ENCODE data around the gene ERBB2.
"Not testable (repeated sequence)": the region's sequence is repeated elsewhere in the genome, so short reads cannot be mapped to it uniquely, and the experiment has no call there.

ERBB2 gene

DNA sequence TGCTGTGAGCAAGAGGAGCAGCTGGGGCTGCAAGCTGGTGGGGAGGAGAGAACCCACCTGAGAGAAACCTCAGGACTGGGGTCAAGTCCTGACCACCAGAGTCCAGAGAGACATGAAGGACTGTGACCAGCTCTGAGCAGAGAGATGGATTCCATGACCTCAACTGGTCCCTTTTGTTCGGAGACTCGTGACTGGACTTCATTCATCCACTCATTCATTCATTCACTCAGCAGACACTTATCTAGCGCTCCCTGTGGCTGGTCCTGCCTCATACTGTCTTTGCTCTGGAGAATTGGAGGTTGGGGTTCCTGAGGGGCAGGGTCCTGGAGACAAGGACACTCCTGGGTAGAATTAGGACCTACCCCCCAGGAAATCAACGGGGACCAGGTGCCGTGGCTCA is 4.0 kb downstream of the ERBB2 start:
- no peak for DNase-seq (ENCODE audit: low read depth in 2 of 2)

DNA sequence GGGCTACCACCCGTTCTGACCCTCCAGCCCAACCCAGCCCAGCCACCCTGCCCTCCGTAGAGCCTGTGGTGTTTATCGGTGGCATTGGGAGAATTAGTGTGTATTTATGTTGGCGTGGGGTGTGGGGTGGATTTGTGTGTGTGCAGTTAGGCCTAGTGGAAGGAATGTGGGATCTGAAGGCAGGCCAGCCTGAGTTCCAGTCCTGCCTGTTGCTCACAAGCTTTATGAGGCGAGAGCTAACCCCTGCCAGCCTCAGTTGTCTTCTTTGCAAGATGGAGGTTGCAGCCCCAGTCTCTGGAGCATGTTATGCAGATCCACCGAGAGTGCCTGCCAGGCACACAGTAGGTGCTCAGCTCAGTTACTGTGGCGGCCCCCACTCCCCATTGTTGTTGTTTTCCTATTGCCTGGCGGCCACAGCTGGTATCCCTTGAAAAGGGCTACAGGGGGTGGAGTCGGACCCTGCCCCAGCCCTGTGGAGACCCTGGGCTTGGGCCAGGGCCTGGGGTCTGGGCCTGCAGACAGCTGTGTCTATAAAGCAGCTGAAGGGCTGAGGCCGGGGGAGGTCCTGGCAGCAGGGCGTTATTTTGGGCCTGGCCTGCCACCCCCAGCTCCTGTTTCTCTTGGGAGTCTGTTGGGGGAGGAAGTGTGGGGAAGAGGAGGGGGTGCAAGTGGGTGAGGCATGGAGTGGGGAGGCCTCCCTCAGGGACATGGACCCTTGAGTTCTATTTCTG is 5.1 kb downstream of the ERBB2 start:
- DNase-seq (ENCODE audit: low read depth in 2 of 2): no peak

DNA sequence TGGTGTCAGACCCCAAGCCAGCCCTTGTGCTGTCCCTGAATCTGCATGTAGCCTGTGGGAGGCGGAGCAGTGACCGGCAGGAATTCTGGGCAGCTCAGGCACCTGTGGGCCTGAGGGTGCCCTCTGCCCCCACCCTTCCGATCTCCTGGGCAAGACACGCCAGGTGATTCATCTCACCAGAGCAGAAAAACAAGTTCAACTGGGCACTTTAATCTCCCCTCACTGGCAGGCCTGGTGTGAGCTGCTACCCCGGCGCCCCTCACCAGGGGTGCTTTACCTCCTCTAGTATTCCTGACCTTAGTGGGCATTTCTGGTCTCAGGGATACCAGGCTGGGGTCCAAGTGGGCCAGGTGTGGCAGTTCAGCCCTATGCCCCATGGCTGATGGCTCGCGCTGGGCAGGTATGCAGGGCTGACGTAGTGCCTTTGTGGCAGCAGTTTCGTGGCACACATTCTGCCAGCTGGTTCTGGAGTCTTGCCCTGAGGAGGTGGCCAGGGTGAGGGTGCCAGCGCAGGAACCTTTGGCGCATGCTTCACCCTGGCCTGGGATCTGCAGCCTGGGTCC is 6.0 kb downstream of the ERBB2 start:
- no peak for DNase-seq (ENCODE audit: low read depth in 2 of 2)

DNA sequence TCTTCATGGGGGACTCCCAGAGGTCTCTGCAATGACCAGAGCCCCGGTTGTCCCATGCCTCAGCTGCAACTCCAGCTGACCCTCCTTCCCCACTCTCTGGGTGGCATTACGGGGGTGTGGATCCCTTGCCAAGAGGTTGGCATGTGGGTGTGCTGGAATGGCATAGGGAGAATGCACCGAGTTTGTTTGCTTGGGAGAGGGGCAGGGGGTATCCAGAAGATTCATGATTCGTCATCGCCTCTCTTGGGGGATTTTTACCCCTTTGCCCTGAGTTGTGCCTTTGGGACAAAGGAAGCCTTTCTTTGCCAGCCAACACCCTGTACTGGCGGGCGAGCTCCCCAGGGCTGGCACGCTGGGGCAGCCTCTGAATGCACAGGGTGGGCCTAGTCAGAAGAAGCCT is 6.5 kb downstream of the ERBB2 start:
- no peak for DNase-seq (ENCODE audit: low read depth in 2 of 2)

DNA sequence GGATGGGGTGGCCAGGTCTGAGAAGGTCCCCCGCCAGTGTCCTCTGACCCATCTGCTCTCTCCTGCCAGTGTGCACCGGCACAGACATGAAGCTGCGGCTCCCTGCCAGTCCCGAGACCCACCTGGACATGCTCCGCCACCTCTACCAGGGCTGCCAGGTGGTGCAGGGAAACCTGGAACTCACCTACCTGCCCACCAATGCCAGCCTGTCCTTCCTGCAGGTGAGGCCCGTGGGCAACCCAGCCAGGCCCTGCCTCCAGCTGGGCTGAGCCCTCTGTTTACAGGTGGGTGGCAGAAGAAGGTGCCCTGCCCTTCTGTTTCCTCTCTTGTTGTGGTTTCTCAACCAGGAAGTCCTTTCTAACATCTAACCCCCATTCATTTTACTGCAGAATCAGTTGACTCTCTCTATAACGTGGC is 7.1 kb downstream of the ERBB2 start:
- no peak for DNase-seq (ENCODE audit: low read depth in 2 of 2)

DNA sequence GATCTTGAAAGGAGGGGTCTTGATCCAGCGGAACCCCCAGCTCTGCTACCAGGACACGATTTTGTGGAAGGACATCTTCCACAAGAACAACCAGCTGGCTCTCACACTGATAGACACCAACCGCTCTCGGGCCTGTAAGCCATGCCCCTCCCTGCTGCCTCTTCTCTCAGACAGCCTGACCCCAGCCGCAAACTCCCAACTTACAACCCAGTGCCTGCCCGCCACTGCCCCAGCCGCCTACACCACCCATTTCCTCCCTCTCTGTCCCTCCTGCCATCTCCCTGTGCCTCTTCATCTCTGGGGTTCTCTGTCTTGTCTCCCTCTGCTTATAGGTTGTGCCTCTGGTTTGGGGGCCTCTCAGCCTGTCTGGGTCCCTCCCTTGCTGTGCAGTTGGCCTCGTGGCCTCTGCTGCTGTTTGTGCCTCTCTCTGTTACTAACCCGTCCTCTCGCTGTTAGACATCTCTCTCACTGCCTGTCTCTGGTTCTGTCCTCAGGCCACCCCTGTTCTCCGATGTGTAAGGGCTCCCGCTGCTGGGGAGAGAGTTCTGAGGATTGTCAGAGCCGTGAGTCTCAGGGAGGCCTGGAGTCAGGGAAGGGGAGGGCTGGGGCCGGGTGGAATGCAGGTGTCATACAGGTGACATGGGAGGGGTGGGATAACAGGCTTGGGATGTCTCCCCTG is 9.6 kb downstream of the ERBB2 start:
- DNase-seq (ENCODE audit: low read depth in 2 of 2): no peak

DNA sequence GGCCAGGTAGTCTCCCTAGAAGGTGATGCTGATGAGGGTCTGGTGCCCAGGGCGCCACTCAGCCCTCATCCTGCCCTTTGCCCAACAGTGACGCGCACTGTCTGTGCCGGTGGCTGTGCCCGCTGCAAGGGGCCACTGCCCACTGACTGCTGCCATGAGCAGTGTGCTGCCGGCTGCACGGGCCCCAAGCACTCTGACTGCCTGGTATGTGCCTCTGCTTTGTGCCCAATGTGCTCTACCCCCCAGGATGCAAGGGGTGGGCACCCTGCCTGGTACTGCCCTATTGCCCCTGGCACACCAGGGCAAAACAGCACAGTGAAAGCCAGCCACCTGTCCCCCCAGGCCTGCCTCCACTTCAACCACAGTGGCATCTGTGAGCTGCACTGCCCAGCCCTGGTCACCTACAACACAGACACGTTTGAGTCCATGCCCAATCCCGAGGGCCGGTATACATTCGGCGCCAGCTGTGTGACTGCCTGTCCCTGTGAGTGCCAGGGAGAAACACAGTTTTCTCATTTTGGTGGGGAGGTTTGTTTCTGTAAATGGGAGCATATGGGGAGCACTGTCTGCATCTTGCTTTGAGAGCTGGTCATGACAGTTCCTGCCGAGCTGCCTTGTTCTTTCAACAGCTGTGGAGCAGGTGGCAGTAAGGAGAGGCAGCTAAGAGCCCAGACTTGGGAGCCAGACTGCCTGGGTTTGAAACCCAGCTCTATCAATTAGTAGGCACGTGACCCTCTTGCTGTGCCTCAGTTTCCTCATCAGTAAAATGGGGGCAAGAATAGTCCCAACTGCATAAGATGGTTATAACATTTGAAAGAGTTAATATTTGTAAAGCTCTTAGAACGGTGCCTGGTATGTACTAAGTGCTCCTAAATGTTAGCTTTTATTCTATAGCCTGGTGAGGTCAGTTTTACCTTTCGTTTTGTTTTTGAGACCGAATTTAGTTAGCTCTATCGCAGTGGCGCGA is 10.4 kb downstream of the ERBB2 start:
- no peak for DNase-seq (ENCODE audit: low read depth in 2 of 2)

DNA sequence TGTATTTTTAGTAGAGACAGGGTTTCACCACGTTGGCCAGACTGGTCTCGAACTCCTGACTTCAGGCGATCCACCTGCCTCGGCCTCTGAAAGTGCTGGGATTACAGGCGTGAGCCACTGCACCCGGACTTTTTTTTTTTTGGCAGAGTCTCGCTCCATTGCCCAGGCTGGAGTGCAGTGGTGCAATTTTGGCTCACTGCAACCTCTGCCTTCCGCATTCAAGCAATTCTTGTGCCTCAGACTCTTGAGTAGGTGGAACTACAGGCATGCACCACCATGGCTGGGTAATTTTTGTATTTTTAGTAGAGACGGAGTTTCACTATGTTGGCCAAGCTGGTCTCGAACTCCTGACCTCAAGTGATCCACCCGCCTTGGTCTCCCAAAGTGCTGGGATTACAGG is 11.2 kb downstream of the ERBB2 start:
- not testable (repeated sequence) for DNase-seq (ENCODE audit: low read depth in 2 of 2)

DNA sequence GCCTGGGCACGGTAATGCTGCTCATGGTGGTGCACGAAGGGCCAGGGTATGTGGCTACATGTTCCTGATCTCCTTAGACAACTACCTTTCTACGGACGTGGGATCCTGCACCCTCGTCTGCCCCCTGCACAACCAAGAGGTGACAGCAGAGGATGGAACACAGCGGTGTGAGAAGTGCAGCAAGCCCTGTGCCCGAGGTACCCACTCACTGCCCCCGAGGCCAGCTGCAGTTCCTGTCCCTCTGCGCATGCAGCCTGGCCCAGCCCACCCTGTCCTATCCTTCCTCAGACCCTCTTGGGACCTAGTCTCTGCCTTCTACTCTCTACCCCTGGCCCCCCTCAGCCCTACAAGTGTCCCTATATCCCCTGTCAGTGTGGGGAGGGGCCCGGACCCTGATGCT is 12.0 kb downstream of the ERBB2 start:
- DNase-seq (ENCODE audit: low read depth in 2 of 2): no peak

DNA sequence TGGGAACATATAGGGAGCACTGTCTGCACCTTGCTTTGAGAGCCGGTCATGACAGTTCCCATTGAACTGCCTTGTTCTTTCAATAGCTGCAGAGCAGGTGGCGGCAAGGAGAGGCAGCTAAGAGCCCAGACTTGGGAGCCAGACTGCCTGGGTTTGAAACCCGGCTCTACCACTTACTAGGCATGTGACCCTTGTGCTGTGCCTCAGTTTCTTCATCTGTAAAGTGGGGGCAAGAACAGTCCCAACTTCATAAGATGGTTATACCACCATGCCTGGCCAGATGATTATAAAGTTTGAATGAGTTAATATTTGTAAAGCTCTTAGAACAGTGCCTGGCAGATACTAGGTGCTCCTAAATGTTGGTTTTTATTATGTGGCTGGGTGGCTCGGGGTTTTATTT is 14.4 kb downstream of the ERBB2 start:
- no peak for DNase-seq (ENCODE audit: low read depth in 2 of 2)

DNA sequence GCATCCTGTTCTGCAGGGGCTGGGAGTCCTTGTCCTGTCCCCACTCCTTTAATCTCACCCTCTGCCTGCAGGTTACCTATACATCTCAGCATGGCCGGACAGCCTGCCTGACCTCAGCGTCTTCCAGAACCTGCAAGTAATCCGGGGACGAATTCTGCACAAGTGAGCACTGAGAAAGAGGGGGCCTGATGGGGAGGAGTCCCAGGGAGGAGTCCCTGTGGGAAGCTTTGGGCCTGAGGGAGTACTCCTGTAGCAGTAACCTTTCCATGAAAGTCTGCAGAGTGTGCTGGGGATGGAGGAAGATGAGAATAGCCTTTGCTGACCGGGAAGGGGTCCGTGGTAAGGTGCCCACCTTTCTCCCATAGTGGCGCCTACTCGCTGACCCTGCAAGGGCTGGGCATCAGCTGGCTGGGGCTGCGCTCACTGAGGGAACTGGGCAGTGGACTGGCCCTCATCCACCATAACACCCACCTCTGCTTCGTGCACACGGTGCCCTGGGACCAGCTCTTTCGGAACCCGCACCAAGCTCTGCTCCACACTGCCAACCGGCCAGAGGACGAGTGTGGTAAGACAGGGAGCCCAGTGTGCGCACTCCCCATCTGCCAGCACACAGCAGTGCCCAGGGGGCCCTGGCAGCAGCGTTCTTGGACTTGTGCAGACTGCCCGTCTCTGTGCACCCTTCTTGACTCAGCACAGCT is 15.7 kb downstream of the ERBB2 start:
- DNase-seq (ENCODE audit: low read depth in 2 of 2): no peak

DNA sequence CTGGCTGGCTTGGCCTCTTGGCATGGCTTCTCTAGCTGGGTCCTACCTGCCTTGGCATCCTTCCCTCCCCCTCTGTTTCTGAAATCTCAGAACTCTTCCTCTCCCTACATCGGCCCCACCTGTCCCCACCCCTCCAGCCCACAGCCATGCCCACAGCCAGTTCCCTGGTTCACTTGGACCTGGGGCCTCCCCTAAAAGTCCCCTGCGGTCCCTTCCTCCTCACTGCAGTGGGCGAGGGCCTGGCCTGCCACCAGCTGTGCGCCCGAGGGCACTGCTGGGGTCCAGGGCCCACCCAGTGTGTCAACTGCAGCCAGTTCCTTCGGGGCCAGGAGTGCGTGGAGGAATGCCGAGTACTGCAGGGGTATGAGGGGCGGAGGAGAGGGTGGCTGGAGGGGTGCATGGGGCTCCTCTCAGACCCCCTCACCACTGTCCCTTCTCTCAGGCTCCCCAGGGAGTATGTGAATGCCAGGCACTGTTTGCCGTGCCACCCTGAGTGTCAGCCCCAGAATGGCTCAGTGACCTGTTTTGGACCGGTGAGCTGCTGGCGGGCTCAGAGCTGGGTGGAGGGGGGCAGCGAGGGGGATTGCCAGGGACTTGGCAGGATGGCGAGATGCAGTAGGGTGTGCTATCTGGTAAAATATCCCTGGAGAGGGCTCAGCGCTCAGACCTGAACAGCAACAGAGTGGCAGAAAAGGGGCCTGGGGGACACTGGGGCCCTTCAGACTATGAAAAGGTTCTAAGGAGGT is 16.4 kb downstream of the ERBB2 start:
- DNase-seq (ENCODE audit: low read depth in 2 of 2): no peak

DNA sequence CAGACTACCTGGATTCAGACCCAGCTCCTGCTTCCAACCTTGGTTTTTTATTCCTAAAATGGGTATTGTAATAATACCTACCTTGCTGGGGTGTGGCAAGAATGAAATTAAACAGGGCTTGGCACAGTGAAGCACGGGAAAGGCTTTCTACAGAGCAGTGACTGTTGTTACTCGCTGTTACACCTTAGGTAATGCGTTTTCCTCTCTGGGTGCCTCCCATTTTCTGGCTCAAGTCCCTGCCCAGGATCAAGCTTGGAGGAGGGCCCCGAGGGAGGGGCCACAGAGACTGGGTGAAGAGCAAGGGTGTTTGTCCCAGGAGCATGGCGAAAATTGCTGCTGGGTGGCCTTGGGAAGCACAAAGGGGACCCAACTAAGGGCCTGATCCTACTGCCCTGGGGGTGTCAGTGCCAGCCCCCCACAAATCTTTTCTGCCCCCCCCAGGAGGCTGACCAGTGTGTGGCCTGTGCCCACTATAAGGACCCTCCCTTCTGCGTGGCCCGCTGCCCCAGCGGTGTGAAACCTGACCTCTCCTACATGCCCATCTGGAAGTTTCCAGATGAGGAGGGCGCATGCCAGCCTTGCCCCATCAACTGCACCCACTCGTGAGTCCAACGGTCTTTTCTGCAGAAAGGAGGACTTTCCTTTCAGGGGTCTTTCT is 17.1 kb downstream of the ERBB2 start:
- DNase-seq (ENCODE audit: low read depth in 2 of 2): no peak

DNA sequence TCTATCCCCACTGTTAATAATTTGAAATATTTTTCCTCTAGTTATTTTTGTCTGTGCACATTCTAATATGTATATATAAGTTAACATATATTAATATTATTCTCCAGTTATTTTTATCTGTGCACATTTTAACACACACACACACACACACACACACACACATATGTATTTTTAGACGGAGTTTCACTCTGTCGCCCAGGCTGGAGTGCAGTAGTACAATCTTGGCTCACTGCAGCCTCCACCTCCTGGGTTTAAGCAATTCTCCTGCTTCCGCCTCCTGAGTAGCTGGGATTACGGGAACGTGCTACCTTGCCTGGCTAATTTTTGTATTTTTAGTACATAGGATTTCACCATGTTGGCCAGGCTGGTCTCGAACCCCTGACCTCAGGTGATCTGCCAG is 17.8 kb downstream of the ERBB2 start:
- no peak for DNase-seq (ENCODE audit: low read depth in 2 of 2)

DNA sequence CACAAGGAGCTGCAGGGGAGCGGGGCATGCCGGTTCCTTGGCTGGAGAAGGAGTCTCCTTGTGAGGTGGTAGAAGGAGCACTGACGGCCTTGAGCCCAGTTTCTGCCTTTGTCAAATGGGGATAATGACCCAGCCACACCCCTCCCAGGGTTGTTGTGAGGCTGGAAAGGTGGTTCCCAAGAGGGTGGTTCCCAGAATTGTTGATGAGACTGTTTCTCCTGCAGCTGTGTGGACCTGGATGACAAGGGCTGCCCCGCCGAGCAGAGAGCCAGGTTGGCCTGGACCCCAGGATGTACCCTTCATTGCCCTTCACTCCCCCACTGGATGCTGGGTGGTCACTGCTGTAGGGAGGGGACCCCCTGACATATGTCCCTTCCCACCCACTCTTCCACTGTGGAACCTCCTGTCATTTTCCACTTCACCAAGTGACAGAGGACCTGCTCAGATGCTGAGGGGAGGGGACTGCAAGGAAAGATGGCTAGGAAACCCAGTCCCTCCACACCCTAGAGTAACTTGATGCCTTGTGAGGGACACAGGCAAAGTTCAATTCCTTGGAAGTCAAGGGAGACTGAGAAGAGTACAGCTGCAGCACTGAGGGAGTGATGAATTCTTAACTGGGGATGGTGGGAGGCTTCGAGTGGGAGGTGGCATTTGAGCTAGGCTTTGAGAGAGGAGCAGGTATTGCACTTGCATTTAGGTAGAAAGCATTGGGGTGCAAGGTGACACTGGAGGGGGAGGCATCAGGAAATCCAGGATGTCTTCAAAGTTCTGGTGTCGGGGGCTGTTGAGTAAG is 19.9 kb downstream of the ERBB2 start:
- no peak for DNase-seq (ENCODE audit: low read depth in 2 of 2)

DNA sequence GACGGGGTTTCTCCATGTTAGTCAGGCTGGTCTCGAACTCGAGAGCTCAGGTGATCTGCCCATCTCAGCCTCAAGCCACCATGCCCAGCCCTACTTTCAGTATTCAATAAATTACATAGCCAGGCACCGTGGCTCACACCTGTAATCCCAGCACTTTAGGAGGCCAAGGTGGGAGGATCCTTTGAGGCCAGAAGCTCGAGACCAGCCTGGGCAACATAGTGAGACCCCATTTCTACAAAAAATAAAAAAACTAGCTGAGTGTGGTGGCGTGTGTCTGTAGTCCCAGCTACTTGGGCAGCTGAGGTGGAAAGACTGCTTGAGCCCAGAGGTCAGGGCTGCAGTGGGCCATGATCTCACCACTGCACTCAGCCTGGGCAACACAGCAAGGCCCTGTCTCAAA is 22.2 kb downstream of the ERBB2 start:
- DNase-seq (ENCODE audit: low read depth in 2 of 2): no peak

DNA sequence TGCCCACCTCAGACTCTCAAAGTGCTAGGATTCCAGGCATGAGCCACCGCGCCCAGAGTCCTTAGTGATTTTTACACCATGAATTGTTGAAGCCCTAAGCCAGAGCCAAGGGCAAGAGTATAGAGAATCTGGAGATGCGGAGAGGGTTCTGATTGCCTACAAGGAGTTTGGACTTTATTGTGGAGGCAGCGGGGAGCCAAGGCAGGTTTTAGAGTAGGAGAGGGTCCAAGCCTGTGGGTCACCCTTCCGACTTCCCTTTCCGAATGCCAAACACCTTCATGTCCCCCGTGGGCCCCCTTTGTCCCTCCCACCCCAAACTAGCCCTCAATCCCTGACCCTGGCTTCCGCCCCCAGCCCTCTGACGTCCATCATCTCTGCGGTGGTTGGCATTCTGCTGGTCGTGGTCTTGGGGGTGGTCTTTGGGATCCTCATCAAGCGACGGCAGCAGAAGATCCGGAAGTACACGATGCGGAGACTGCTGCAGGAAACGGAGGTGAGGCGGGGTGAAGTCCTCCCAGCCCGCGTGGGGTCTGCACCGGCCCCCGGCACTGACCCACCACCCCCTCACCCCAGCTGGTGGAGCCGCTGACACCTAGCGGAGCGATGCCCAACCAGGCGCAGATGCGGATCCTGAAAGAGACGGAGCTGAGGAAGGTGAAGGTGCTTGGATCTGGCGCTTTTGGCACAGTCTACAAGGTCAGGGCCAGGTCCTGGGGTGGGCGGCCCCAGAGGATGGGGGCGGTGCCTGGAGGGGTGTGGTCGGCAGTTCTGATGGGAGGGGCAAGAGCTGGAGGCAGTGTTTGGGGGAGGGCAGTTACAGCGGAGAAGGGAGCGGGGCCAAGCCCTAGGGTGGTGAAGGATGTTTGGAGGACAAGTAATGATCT is 23.3 kb downstream of the ERBB2 start:
- DNase-seq (ENCODE audit: low read depth in 2 of 2): no peak

DNA sequence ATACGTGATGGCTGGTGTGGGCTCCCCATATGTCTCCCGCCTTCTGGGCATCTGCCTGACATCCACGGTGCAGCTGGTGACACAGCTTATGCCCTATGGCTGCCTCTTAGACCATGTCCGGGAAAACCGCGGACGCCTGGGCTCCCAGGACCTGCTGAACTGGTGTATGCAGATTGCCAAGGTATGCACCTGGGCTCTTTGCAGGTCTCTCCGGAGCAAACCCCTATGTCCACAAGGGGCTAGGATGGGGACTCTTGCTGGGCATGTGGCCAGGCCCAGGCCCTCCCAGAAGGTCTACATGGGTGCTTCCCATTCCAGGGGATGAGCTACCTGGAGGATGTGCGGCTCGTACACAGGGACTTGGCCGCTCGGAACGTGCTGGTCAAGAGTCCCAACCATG is 24.9 kb downstream of the ERBB2 start:
- DNase-seq (ENCODE audit: low read depth in 2 of 2): no peak
